GM18499 (cell line): ENCODE results near the gene CREB5.

ENCODE experiments used
- ATAC-seq: cut with Tn5 transposase; IDR thresholded peaks from one replicate; pipeline ENCODE4 v1.9.1; 2021; ENCODE audit warnings: moderate number of reproducible peaks; ENCODE audit not compliant: insufficient read depth, unreplicated experiment

Gene CREB5

GRCh38 chr7:28405662-28406061 lies 6.7 kb upstream of the CREB5 start:
- no peak for ATAC-seq

DNA sequence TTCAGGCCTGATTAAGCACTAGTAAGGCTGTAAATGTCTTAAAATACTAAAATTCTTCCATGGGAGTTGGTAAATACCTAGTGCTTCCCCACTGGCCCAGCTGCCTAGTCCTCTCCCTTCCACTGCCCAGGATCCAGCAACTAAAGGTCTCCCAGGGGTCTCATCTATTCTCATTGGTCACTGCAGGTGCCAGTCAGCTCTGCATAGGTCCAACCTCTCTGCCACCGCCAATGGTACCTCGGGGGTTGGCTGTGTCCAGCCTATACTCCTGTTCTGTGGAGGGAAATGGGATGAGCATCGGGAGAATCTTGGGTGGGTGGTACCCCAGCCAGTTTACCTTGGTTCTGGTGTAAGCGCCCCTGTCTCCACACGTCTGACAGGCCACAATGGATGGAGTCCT lies 6.1 kb upstream of the CREB5 start:
- ATAC-seq, result no peak

GRCh38 chr7:28407651-28408050 lies 4.7 kb upstream of the CREB5 start:
- no peak for ATAC-seq

GRCh38 chr7:28408105-28408959 lies 4.0 kb upstream of the CREB5 start:
- no peak for ATAC-seq

GRCh38 chr7:28408960-28409715 lies 3.2 kb upstream of the CREB5 start:
- peak; percentile 37 for ATAC-seq

GRCh38 chr7:28409716-28410627 lies 2.3 kb upstream of the CREB5 start:
- ATAC-seq, result no peak

DNA sequence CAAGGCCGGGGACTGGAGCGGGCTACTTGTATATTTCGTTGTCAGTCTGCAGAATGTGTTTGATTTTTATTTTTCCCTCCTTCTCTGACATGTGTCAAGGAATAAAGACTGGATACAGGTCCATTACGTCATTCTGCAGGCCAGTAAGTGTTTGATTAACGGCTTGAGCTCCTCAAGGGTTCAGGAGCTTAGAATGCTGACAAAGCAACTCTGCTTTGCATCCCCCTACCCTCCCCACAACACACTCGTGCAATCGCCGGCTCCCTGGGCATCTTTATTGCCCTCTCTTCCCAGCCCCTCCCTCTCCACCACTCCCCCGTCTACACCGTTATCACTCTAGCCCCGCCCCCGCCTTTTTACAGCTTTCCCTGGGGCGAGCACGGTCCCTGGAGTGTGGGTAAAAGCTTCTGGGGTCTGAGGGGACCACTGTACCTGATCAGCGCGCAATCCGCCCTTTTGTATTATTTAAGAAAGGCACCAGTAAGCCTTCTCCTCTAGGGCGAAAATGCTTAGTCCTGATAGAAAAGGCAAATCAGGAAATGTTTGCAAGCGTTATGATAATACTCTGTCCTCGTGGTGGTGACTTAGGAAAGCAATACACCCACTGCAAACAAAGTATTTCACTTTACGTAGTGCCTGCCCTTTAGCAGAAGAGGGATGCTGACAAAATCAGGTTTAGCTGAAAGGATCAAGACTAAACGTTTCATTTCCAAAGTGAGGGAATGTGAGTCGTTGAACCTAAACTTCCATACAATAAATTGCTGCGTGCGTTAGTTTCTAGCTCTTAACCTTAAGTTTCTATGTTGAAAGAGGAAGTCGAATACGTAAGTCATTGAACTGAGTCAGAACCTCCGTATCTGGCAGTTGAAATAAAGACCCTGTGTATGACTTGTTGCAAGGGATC lies 1.4 kb upstream of the CREB5 start:
- no peak for ATAC-seq

DNA sequence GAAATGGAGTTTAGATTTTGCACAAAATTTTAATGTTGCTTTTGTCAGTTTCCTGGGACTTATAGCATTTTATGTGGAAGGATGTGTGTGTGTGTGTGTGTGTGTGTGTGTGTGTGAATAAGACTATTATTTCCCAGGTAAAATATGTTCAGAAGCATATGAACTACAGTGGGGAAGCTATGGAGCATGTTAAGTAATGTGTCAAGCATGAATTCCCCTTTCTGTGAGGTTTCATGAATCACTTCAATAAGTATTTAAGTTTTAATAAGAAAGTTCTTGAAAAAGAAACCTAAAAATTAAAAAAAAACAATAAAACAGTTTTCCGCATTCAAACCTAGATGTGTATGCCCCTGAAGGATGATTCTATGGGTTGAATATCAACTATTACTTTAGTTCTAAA lies 693 bp downstream of the CREB5 start:
- ATAC-seq, result no peak

GRCh38 chr7:28414453-28414852 lies 2.1 kb downstream of the CREB5 start:
- no peak for ATAC-seq

DNA sequence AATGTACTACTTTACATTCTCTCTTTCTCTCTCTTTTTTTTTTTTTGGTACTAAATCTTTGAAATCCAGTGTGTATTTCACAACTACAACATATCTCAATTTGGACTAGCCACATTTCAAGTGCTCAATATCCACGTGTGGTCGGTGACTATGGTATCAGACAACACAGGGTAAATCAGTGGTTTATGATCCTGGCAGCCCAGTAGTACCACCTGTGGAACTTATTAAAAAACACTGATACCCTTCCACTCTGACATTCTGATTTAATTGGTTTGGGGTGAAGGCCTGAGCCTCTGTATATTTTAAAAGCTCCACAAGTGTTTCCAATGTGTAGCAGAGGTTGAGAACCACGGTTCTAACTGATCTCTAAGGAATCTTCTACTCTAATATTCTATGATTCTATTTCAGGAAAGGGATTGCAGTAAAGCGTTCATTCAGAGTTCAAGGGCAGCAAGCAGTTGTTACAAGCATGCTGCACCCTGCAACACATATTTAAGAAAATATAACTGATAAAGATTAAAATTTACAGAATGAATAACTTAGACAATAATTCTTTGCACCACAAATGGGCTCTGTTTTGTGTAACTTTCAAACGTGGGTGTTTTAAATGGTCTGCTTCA lies 5.1 kb downstream of the CREB5 start:
- ATAC-seq, result no peak

DNA sequence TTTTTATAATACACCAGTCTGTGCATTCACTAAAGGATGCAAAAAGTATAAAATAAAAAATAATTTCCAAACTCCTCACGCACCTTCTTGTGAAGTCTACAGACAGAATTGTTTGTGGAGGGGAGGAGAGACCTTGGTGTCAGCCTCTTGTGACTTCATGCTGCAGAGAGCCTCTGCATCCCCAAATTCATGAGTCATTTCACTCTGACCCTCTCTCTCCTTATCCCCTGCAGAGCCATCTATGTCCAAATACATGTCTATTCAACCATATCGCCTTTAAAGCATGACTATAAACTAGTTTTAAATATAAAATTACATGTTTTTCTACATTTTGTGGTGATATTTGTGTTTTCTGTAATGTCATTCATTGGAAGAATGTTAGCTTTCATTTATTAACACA lies 6.0 kb downstream of the CREB5 start:
- ATAC-seq, result no peak

DNA sequence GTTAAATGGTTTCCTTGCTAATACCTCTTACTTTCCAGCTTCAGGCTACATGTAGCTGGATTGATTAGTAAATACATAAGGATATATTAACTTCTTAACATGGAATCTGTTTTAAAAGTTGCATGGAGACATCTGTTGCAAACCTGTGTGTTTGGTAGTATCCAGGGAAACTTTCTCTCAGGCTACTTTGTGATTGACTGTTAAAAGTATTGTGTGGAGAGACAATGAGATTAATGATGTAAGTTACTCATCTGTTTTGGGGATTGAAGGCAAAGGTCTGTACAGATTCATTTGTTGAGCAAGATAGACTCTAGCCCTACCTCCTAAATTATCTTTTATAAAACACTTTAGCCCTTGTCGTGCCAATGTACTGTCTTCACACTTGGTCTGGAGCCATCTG lies 6.6 kb downstream of the CREB5 start:
- no peak for ATAC-seq

DNA sequence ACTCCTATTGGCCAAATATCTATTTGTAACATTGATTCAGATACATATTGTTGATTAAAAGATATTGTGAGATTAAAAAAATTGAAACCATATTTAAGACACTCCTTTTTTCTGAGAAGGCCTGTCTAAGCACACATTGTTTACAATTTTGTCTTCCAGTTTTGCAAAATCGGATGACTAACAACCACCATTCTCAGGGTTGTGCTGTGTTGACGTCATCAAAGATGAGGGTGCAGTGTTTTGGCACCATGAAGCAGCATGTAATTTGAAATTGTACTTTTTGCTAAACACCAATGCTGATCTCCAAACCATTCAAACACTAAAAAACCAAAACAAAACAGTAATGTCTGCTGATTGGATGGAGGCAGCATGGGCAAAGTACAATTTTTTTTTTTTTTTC lies 7.4 kb downstream of the CREB5 start:
- ATAC-seq, result no peak

- no peak for ATAC-seq
Measured at GRCh38 chr7:28423112-28423511, 10.8 kb downstream of the CREB5 start.

- ATAC-seq, result no peak
Measured at GRCh38 chr7:28423918-28424514, 11.7 kb downstream of the CREB5 start.

DNA sequence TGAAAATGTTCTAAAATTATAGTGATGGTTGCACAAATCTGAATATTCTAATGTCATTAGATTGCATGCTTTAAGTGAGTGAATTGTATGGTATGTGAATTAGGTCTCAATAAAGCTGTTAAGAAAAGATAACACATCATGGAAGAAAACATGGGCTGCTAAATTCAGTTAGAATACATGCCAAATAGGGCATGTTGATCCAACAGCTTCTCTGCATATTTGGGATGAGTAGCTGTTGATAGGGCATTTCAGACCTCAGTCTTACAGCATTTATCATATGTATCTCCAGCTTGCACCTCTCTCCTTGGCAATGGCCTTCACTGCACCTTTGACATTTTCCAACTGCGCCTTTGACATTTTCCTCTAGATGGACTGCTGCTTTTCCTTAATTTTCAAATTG lies 13.2 kb downstream of the CREB5 start:
- ATAC-seq, result no peak

DNA sequence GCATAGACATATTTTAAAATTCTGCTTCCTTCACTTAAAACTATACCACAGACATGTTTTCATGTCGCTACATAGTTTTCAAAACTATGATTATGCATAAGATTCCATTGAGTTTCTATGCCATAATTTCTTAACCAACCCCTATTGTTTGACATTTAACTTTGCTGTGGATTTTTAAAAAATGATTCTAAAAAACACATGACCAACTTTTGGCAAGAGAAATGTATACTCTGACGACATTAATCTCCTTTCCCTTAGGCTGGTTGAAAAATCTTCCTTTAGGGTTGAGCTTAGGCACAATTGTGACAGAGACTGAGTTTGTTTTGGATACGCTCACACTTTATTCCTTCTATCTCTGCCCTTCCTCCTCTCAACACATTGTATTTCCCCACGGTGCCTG lies 14.9 kb downstream of the CREB5 start:
- ATAC-seq, result no peak

GRCh38 chr7:28430616-28431015 lies 18.3 kb downstream of the CREB5 start:
- no peak for ATAC-seq

GRCh38 chr7:28432105-28432504 lies 19.8 kb downstream of the CREB5 start:
- no peak for ATAC-seq
